Caco-2 (cell line): ENCODE data around the gene RRM2. TPM values are rescaled to one million over a fixed set of nuclear protein-coding genes. Genes with fewer than 3 reads are reported as not detected.

Source experiments
- Bru-seq: library from RNA; stranded (reverse); fragments of 400-500 nt; gene quantifications from one replicate; lab custom pipeline; 2021; lab: Mats Ljungman, UMichigan
- BruChase-seq, 2 experiments: library from RNA; stranded (reverse); fragments of 400-500 nt; gene quantifications; one replicate each; lab custom pipeline; 2021; lab: Mats Ljungman, UMichigan
- BruUV-seq: library from RNA; stranded (reverse); fragments of 400-500 nt; replicated peaks from 2 replicates; lab custom pipeline; 2021; lab: Mats Ljungman, UMichigan
- CTCF ChIA-PET: fragments of 300-600 bp; sonication (Branson Sonifier 250); formaldehyde crosslinking; loops from one replicate; lab custom pipeline; 2022; ENCODE audit warnings: antibody characterized with exemption; lab: Charles Lee
- POLR2A ChIA-PET: fragments of 300-600 bp; sonication (Branson Sonifier 250); formaldehyde crosslinking; loops from one replicate; lab custom pipeline; 2022; ENCODE audit warnings: antibody characterized with exemption; lab: Charles Lee
- DNase-seq, 2 experiments: peaks; one replicate each; pipeline versions ENCODE4 v3.0.0 to v3.0.0-alpha.2; 2020 to 2022
- H3K27me3 ChIP-seq: replicated peaks from 2 replicates; pipeline ENCODE4 v1.6.0; 2011; ENCODE audit warnings: low read length; ENCODE audit not compliant: control insufficient read depth, insufficient read depth
- H3K36me3 ChIP-seq: 2 replicates; pipeline ENCODE4 v1.5.1; 2011; ENCODE audit warnings: low read length; ENCODE audit not compliant: control insufficient read depth, insufficient read depth
- H3K4me1 ChIP-seq: fragments of 250-450 bp; sonication (Bioruptor Pico); 2 replicates; pipeline ENCODE4 v1.5.1; 2020; ENCODE audit warnings: mild to moderate bottlenecking
- H3K4me3 ChIP-seq: 2 replicates; pipeline ENCODE4 v1.5.1; 2011; ENCODE audit warnings: low read depth, mild to moderate bottlenecking, control low read depth, low read length
- H3K9me3 ChIP-seq: fragments of 250-450 bp; sonication (Bioruptor Pico); 2 replicates; pipeline ENCODE4 v1.5.1; 2020; ENCODE audit warnings: mild to moderate bottlenecking, moderate library complexity
- H3K27ac Mint-ChIP-seq: one replicate; pipeline ENCODE4 v1.8.0; 2022; ENCODE audit warnings: mixed read lengths; ENCODE audit not compliant: unreplicated experiment
- H3K27me3 Mint-ChIP-seq: one replicate; pipeline ENCODE4 v1.8.0; 2022; ENCODE audit warnings: mixed read lengths; ENCODE audit not compliant: insufficient read depth, unreplicated experiment
- H3K36me3 Mint-ChIP-seq: one replicate; pipeline ENCODE4 v1.8.0; 2022; ENCODE audit warnings: mild to moderate bottlenecking, mixed read lengths; ENCODE audit not compliant: insufficient read depth, unreplicated experiment
- H3K4me1 Mint-ChIP-seq: one replicate; pipeline ENCODE4 v1.8.0; 2022; ENCODE audit warnings: low read depth, mixed read lengths; ENCODE audit not compliant: unreplicated experiment
- H3K4me3 Mint-ChIP-seq: one replicate; pipeline ENCODE4 v1.8.0; 2022; ENCODE audit warnings: mild to moderate bottlenecking, moderate library complexity, mixed read lengths; ENCODE audit not compliant: unreplicated experiment
- H3K9me3 Mint-ChIP-seq: one replicate; pipeline ENCODE4 v1.8.0; 2022; ENCODE audit warnings: mixed read lengths; ENCODE audit not compliant: unreplicated experiment
- intact Hi-C: fragments of 100-400 bp; cut with micrococcal nuclease; formaldehyde crosslinking; loops from one replicate; pipeline ENCODE4 v1.10.0; 2022; ENCODE audit not compliant: unreplicated experiment
- long read RNA-seq: library from polyadenylated mRNA; stranded (forward); transcript quantifications from one replicate; pipeline ENCODE4 v2.0.0, GENCODE V29; 2022
- total RNA-seq: library from RNA; stranded (reverse); gene quantifications from 2 replicates; pipeline ENCODE4 v1.2.3, GENCODE V29; 2022
- TF ChIP-seq, protein P1 (sequence below), 2 experiments: fragments of 200-600 bp in 1 of 2; IDR thresholded peaks; 1 replicate in 1 of 2; 2 replicates in 1 of 2; pipeline versions ENCODE4 v1.5.1 to v1.8.0; 2011 to 2022; ENCODE audit warnings: antibody characterized with exemption in 1 of 2, control low read depth in 1 of 2, inconsistent platforms in 1 of 2, low read depth in 1 of 2, low read length in 1 of 2, mild to moderate bottlenecking in 1 of 2, moderate library complexity in 1 of 2; ENCODE audit not compliant: insufficient read depth in 1 of 2, severe bottlenecking in 1 of 2, unreplicated experiment in 1 of 2

The RRM2 gene
- total RNA-seq (160 and 169 TPM in 2 replicates), Bru-seq, nascent RNA (percentile 97 among the genes with signal in this experiment), BruChase-seq, experiment 1, labeled RNA remaining after a 2-hour chase (percentile 100 among the genes with signal in this experiment), BruChase-seq, experiment 2, labeled RNA remaining after a 6-hour chase (percentile 99 among the genes with signal in this experiment)
- long read RNA-seq, transcript RRM2-202 (10 exons, 3,673 nt), result major isoform, 236 of 668 reads
- long read RNA-seq, partial matches to known transcripts, result 417 of 668 reads
- long read RNA-seq, other reads (novel, unspliced or antisense), result 8 of 668 reads

DNA sequence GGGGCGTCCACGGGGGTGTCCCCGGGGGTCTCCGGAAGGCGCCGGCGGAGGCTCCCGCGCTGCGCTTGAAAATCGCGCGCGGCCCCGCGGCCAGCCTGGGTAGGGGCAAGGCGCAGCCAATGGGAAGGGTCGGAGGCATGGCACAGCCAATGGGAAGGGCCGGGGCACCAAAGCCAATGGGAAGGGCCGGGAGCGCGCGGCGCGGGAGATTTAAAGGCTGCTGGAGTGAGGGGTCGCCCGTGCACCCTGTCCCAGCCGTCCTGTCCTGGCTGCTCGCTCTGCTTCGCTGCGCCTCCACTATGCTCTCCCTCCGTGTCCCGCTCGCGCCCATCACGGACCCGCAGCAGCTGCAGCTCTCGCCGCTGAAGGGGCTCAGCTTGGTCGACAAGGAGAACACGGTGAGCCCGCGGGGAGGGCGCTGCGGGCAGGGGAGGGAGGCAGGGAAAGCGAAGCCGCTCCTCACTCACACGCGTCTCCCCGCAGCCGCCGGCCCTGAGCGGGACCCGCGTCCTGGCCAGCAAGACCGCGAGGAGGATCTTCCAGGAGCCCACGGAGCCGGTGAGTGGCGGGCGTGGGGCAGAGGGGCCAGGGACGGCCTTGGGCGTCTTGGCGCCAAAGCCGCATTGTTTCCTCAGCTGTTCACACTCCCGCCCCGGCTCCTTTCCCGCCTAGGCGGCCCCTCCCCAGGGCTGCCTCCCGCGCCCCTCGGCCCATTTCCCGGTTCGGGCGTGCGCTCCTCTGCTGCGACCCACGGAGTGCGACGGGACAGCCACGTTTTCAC lies at the start of gene RRM2:
Gene RRM2 (plus strand): TSS at position 240 of the 781 bp plus-strand sequence. CDS start 60 bp downstream, at position 300.
- Histone ChIP-seq H3K27me3 (no peaks in the 10 kb centered on the region), H3K9me3 (no peaks in the 10 kb centered on the region), H3K36me3 (peaks cover 8% of the 10 kb centered on the region), H3K4me1 (peaks cover 11% of the 10 kb centered on the region), H3K4me3 (peak within 1 kb of the TSS; percentile 66)
- Mint-ChIP-seq H3K36me3 (peaks cover 78% of the 10 kb centered on the region), H3K27ac (peak within 1 kb of the TSS; percentile 96), H3K4me3 (peak within 1 kb of the TSS; percentile 96), H3K27me3 (no peaks in the 10 kb centered on the region), H3K4me1 (peaks cover 13% of the 10 kb centered on the region), H3K9me3 (no peaks in the 10 kb centered on the region)
- TSS peak; percentile 34 for BruUV-seq
- CTCF ChIA-PET, result interaction anchor here (2.9 to 4.9 kb wide), 2 partner anchors 286 to 313 kb away, joined by 44 to 54 read pairs; no protein-coding TSS in a partner anchor
- POLR2A ChIA-PET, result interaction anchor here (0.8 kb wide), 1 partner anchor 286 kb away, joined by 3 read pairs; no protein-coding TSS in a partner anchor
- TF ChIP-seq, protein P1, sequence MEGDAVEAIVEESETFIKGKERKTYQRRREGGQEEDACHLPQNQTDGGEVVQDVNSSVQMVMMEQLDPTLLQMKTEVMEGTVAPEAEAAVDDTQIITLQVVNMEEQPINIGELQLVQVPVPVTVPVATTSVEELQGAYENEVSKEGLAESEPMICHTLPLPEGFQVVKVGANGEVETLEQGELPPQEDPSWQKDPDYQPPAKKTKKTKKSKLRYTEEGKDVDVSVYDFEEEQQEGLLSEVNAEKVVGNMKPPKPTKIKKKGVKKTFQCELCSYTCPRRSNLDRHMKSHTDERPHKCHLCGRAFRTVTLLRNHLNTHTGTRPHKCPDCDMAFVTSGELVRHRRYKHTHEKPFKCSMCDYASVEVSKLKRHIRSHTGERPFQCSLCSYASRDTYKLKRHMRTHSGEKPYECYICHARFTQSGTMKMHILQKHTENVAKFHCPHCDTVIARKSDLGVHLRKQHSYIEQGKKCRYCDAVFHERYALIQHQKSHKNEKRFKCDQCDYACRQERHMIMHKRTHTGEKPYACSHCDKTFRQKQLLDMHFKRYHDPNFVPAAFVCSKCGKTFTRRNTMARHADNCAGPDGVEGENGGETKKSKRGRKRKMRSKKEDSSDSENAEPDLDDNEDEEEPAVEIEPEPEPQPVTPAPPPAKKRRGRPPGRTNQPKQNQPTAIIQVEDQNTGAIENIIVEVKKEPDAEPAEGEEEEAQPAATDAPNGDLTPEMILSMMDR (IDR thresholded peaks at IDR 0.05; ENCODE audit: insufficient read depth in 1 of 2, low read depth in 1 of 2, low read length in 1 of 2, severe bottlenecking in 1 of 2, unreplicated experiment in 1 of 2), result no peak
- intact Hi-C loops, result loop anchor here (1.0 to 10.0 kb wide), 3 partner anchors 180 to 542 kb away; partner anchors contain the start of genes HPCAL1 and YWHAQ
- peak; percentile 98 for DNase-seq

DNA sequence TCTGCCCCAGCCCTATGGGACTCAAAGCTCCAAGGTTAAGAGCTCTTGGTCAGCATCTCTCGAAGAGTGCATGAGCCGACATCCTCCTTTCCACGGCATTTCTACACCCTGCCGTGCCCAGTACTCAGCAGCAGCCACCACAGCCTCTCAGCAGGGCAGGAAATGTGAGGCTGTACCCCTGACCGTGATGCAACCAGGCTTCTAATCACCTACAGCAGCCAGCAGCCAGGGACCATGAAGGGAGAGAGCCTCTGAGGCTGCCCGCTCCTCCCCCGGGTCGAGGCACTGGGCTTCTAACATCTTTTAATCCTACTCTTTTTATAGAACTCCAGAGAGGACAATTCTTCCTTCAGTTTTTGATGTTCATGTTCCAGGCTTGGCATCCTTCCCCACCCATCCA lies 48.8 kb upstream of the RRM2 start:
- H3K27ac Mint-ChIP-seq, result no peak overlapping the region
- H3K4me3 ChIP-seq, result no peak overlapping the region
- no peaks in the 10 kb centered on the region for H3K36me3 Mint-ChIP-seq
- intact Hi-C loops, result loop anchor here (10.0 kb wide), 2 partner anchors 151 to 591 kb away; no protein-coding TSS in a partner anchor
- ChIA-PET POLR2A (no interaction called here), CTCF (interaction anchor here (0.5 to 8.2 kb wide), 6 partner anchors 16 to 663 kb away, joined by 3 to 210 read pairs (median 28); no protein-coding TSS in a partner anchor)
- H3K27me3 ChIP-seq, result no peaks in the 10 kb centered on the region
- H3K9me3 ChIP-seq, result no peaks in the 10 kb centered on the region
- H3K4me1 Mint-ChIP-seq, result peaks cover 6% of the 10 kb centered on the region
- H3K4me1 ChIP-seq, result peaks cover under 1% of the 10 kb centered on the region; the same call in 1 of the 2 replicates
- no peak for DNase-seq
- H3K27me3 Mint-ChIP-seq, result peaks cover 20% of the 10 kb centered on the region
- TF ChIP-seq, protein P1 (IDR thresholded peaks at IDR 0.05; ENCODE audit: insufficient read depth in 1 of 2, low read depth in 1 of 2, low read length in 1 of 2, severe bottlenecking in 1 of 2, unreplicated experiment in 1 of 2), result no peak
- no peaks in the 10 kb centered on the region for H3K36me3 ChIP-seq
- no peak overlapping the region for H3K4me3 Mint-ChIP-seq
- no TSS peak for BruUV-seq
- no peaks in the 10 kb centered on the region for H3K9me3 Mint-ChIP-seq

DNA sequence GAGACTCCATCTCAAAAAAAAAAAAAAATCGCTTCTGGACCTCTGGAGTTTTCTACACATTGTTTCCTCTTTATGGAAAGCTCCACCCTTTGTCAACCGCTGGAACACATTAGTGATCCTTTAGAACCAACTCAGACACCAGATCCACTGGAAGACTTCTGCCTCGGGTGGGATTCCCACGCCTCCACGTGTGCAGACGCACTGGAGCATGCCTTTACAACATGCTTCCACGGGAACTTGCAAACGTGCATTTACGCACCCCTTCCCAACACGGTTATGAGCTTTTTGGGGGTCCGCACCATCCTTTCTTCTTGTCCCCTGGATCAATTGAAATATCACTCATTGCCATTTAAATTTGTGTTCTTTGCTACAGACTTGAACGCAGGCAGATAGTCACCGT lies 47.4 kb upstream of the RRM2 start:
- BruUV-seq, result no TSS peak
- peaks cover 6% of the 10 kb centered on the region for H3K4me1 Mint-ChIP-seq
- H3K36me3 Mint-ChIP-seq, result no peaks in the 10 kb centered on the region
- no peak overlapping the region for H3K4me3 Mint-ChIP-seq
- POLR2A ChIA-PET, result no interaction called here
- peaks cover 23% of the 10 kb centered on the region for H3K27me3 Mint-ChIP-seq
- no peaks in the 10 kb centered on the region for H3K36me3 ChIP-seq
- DNase-seq, result no peak
- intact Hi-C loops, result loop anchor here (10.0 kb wide), 2 partner anchors 150 to 590 kb away; no protein-coding TSS in a partner anchor
- H3K9me3 ChIP-seq, result no peaks in the 10 kb centered on the region
- CTCF ChIA-PET, result interaction anchor here (8.2 kb wide), 1 partner anchor 21 kb away, joined by 210 read pairs; no protein-coding TSS in a partner anchor
- H3K27ac Mint-ChIP-seq, result no peak overlapping the region
- H3K4me1 ChIP-seq, result peaks cover 5% of the 10 kb centered on the region; the same call in 1 of the 2 replicates
- H3K27me3 ChIP-seq, result no peaks in the 10 kb centered on the region
- TF ChIP-seq, protein P1 (IDR thresholded peaks at IDR 0.05; ENCODE audit: insufficient read depth in 1 of 2, low read depth in 1 of 2, low read length in 1 of 2, severe bottlenecking in 1 of 2, unreplicated experiment in 1 of 2), result no peak
- no peaks in the 10 kb centered on the region for H3K9me3 Mint-ChIP-seq
- no peak overlapping the region for H3K4me3 ChIP-seq
